GM08714 (cell line): Measurements from ENCODE around the gene UGT3A1.
"Not testable (repeated sequence)": the region's sequence is repeated elsewhere in the genome, so short reads cannot be mapped to it uniquely, and the experiment has no call there.

Experiments
- H3K4me3 ChIP-seq: fragments of 200-500 bp; sonication (Bioruptor generic); 2 replicates; pipeline ENCODE4 v1.5.1; 2014; ENCODE audit warnings: mild to moderate bottlenecking, low read length, inconsistent platforms
- ZNF274 ChIP-seq: IDR thresholded peaks from 2 replicates; pipeline ENCODE4 v1.6.1; 2012; ENCODE audit warnings: mild to moderate bottlenecking, low read depth, low read length

The UGT3A1 gene

GRCh38 chr5:36013182-36013581, 22.0 kb upstream of the UGT3A1 start:
- no peak for TF ChIP-seq ZNF274

GRCh38 chr5:36009698-36010097, 18.5 kb upstream of the UGT3A1 start:
- TF ChIP-seq ZNF274 = no peak

More at GRCh38 chr5:36013182-36013581, 22.0 kb upstream of the UGT3A1 start:
- H3K4me3 ChIP-seq = no peak overlapping the region

GRCh38 chr5:36007366-36007765, 16.2 kb upstream of the UGT3A1 start:
- H3K4me3 ChIP-seq = no peak overlapping the region
- no peak for TF ChIP-seq ZNF274

More at GRCh38 chr5:36009698-36010097, 18.5 kb upstream of the UGT3A1 start:
- H3K4me3 ChIP-seq = no peak overlapping the region

GRCh38 chr5:36006163-36006562, 15.0 kb upstream of the UGT3A1 start:
- no peak for TF ChIP-seq ZNF274
- no peak overlapping the region for H3K4me3 ChIP-seq

DNA sequence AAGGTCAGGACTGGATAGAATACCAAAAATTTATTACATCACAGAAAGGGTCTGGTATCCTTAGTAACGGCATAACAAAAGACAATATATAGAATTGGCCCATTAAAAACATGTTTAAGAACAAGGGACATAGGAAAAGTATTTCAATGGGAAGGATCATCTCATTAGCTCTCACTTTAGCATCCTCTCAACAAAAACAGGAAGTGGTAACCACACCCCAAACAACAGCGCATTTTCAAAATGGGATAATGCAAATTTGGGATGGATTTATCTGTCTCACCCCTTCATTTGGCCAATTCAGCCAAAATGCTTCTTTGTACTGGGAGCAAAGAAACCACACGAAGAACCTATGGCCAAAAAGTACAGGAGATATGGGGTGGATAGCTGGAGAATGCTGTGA, 9.8 kb upstream of the UGT3A1 start:
- H3K4me3 ChIP-seq = no peak overlapping the region
- TF ChIP-seq ZNF274 = no peak

- TF ChIP-seq ZNF274 = no peak
- no peak overlapping the region for H3K4me3 ChIP-seq
These were observed 8.4 kb upstream of the UGT3A1 start for GRCh38 chr5:35999547-35999946.

DNA sequence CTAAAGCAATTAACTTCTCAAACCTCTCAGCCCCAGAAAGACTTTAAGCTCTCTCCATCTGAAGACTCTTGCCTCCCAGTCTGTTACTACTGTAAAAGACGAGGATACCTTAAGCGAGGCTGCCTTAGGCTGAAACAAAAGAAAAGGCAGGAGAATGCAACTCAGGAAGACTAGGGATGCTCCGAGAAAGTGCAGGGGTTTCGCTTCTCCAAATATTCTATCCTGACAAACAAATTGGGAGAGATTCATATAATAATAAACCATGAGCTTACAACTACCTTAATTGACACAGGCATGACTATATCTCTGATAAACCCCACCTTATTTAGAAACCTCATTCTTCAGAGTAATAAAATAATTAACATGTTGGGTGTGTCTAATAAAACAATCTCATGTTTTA, 4.9 kb upstream of the UGT3A1 start:
- TF ChIP-seq ZNF274 = no peak
- no peak overlapping the region for H3K4me3 ChIP-seq

DNA sequence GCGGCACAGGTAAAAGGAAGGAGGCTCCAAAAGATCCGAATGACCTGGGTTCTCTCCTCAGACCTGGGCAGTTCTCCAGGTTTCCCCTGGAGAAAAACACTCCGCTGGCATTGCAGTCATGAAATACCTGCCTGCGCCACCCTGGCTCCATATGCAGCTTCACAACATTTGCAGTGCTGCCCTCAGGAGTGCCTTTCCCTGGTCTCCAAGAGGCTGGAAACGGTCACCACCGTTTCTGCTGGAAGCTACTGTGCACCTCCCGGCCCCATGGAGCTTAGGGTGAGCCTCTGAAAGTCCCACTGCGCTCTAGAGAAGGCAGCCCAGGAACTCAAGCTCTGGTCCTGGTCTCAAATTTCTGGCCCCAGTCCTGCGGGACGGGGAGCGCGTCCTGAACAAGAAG, 670 bp downstream of the UGT3A1 start:
- TF ChIP-seq ZNF274 = no peak
- H3K4me3 ChIP-seq = no peak overlapping the region

DNA sequence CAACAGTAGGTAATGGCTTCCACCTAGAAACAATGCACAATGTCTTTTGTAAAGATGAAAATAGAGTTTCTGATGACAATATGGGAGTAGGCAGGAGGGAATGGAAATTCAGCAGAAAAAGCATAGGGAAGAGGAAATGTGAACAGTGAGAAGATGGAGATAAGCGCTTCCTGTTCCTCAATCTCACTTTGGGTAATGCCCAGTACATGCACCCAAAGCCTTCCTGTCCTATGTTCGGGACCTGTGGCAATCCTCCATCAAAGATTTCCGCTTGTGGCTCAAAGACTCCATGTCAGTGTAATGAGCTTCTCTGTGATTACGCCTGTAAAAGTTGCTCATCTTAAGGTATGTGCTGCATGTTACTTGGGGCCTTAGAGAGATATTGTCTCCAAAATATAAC, 2.7 kb downstream of the UGT3A1 start:
- no peak for TF ChIP-seq ZNF274

DNA sequence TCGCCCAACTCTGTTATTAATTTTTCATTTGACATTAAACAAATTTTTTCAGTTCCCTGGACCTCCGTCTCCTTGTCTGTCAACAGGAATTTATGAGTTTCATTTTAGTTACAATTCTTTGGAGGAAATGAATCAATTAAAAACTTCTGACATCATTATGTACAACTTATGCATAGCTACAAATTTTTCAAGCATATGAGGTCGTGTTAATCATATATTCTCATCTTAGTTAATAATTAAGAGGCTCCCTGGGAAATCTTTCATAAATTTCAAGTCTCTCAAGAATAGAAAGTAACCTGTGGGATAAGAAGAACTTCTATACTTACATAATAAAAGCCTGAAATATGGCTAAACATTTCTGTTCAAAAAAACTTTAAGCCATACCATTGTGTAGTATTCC, 3.4 kb downstream of the UGT3A1 start:
- H3K4me3 ChIP-seq = no peak overlapping the region
- no peak for TF ChIP-seq ZNF274

More for the DNA sequence above, 2.7 kb downstream of the UGT3A1 start:
- H3K4me3 ChIP-seq = no peak overlapping the region

GRCh38 chr5:35979715-35980114, 11.5 kb downstream of the UGT3A1 start:
- TF ChIP-seq ZNF274 = no peak
- H3K4me3 ChIP-seq = no peak overlapping the region

GRCh38 chr5:35976859-35977258, 14.3 kb downstream of the UGT3A1 start:
- not testable (repeated sequence) for H3K4me3 ChIP-seq

- no peak for TF ChIP-seq ZNF274
- no peak overlapping the region for H3K4me3 ChIP-seq
These were observed 16.6 kb downstream of the UGT3A1 start for GRCh38 chr5:35974570-35974969.

DNA sequence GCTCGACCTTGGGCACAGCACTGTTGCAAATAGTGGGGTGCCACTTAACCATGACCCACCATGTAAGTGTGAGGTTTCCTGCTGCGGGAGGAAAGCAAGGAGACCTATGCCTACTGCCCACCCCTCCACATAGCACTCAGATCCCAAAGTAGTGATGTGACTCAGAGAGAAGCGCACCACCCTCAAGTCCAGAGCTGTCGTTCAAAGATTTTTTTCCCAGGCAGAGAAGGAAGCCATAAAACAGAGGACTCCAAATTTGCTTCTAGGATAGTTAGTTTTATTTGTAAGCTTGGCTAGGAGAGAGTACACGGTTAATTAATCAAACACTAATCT, 19.3 kb downstream of the UGT3A1 start:
- no peak overlapping the region for H3K4me3 ChIP-seq
- TF ChIP-seq ZNF274 = no peak

- no peak for TF ChIP-seq ZNF274
These were observed 19.9 kb downstream of the UGT3A1 start for GRCh38 chr5:35971186-35971877.

GRCh38 chr5:35963381-35963843, 27.8 kb downstream of the UGT3A1 start:
- H3K4me3 ChIP-seq = no peak overlapping the region
- TF ChIP-seq ZNF274 = no peak

More at GRCh38 chr5:35971186-35971877, 19.9 kb downstream of the UGT3A1 start:
- no peak overlapping the region for H3K4me3 ChIP-seq

GRCh38 chr5:35960328-35960727, 30.9 kb downstream of the UGT3A1 start:
- H3K4me3 ChIP-seq = no peak overlapping the region
- no peak for TF ChIP-seq ZNF274
